Trophoblast cell (in vitro differentiated cells and primary cell): ENCODE measurements around the gene OAF. TPM values are rescaled to one million over a fixed set of nuclear protein-coding genes. Genes with fewer than 3 reads are reported as not detected.
A peak's percentile ranks its signal among the peaks of the same experiment; 100 is the strongest.

Experiments used
- DNase-seq, 2 donors: peaks; one replicate each; pipeline ENCODE4 v3.0.0-alpha.2; 2016
- H2AFZ ChIP-seq: 2 replicates; pipeline ENCODE4 v1.6.1; 2013; ENCODE audit warnings: low read length, moderate library complexity, mild to moderate bottlenecking; ENCODE audit not compliant: insufficient read depth, poor library complexity
- H2AK5ac ChIP-seq: 2 replicates; pipeline ENCODE4 v1.6.1; 2013; ENCODE audit warnings: mild to moderate bottlenecking, low read length
- H2BK120ac ChIP-seq: 2 replicates; pipeline ENCODE4 v1.6.1; 2013; ENCODE audit warnings: low read length, mild to moderate bottlenecking, moderate library complexity; ENCODE audit not compliant: insufficient read depth, poor library complexity
- H2BK12ac ChIP-seq: 2 replicates; pipeline ENCODE4 v1.6.1; 2013; ENCODE audit warnings: mild to moderate bottlenecking, low read length, moderate library complexity
- H2BK5ac ChIP-seq: 2 replicates; pipeline ENCODE4 v1.6.1; 2013; ENCODE audit warnings: low read length, low read depth, moderate library complexity, mild to moderate bottlenecking; ENCODE audit not compliant: poor library complexity
- H3K14ac ChIP-seq: 2 replicates; pipeline ENCODE4 v1.6.1; 2013; ENCODE audit warnings: mild to moderate bottlenecking, low read length
- H3K18ac ChIP-seq: 2 replicates; pipeline ENCODE4 v1.6.1; 2013; ENCODE audit warnings: mild to moderate bottlenecking, low read length
- H3K23ac ChIP-seq: 2 replicates; pipeline ENCODE4 v1.6.1; 2013; ENCODE audit warnings: low read length
- H3K27ac ChIP-seq: 2 replicates; pipeline ENCODE4 v1.5.1; 2013; ENCODE audit warnings: low read depth, mild to moderate bottlenecking, inconsistent platforms, low read length, moderate library complexity
- H3K27me3 ChIP-seq: 2 replicates; pipeline ENCODE4 v1.6.1; 2013; ENCODE audit warnings: inconsistent platforms, mild to moderate bottlenecking, low read length, moderate library complexity; ENCODE audit not compliant: insufficient read depth
- H3K36me3 ChIP-seq, 2 experiments: 1 replicate in 1 of 2; 2 replicates in 1 of 2; pipeline ENCODE4 v1.6.1; 2013; ENCODE audit warnings: low read length in 2 of 2, mild to moderate bottlenecking in 2 of 2, moderate library complexity in 1 of 2; ENCODE audit not compliant: insufficient read depth in 2 of 2, control insufficient read depth in 1 of 2
- H3K4ac ChIP-seq: 2 replicates; pipeline ENCODE4 v1.6.1; 2013; ENCODE audit warnings: low read depth, mild to moderate bottlenecking, low read length, moderate library complexity
- H3K4me1 ChIP-seq, 2 experiments: 1 replicate in 1 of 2; 2 replicates in 1 of 2; pipeline ENCODE4 v1.6.1; 2013; ENCODE audit warnings: low read length in 2 of 2, mild to moderate bottlenecking in 2 of 2, moderate library complexity in 1 of 2; ENCODE audit not compliant: insufficient read depth in 2 of 2, control insufficient read depth in 1 of 2
- H3K4me2 ChIP-seq: 2 replicates; pipeline ENCODE4 v1.6.1; 2013; ENCODE audit warnings: inconsistent platforms, mild to moderate bottlenecking, low read length, moderate library complexity
- H3K4me3 ChIP-seq: 2 replicates; pipeline ENCODE4 v1.5.1; 2013; ENCODE audit warnings: mild to moderate bottlenecking, low read depth, low read length, inconsistent platforms
- H3K79me1 ChIP-seq: one replicate; pipeline ENCODE4 v1.6.1; 2013; ENCODE audit warnings: low read length
- H3K79me2 ChIP-seq: 2 replicates; pipeline ENCODE4 v1.6.1; 2013; ENCODE audit warnings: low read length, mild to moderate bottlenecking; ENCODE audit not compliant: control insufficient read depth, insufficient read depth, poor library complexity
- H3K9ac ChIP-seq: 2 replicates; pipeline ENCODE4 v1.6.1; 2013; ENCODE audit warnings: mild to moderate bottlenecking, low read length
- H3K9me3 ChIP-seq: 2 replicates; pipeline ENCODE4 v1.6.1; 2013; ENCODE audit warnings: low read depth, mild to moderate bottlenecking, control low read depth, inconsistent platforms, low read length; ENCODE audit not compliant: insufficient read depth
- H4K12ac ChIP-seq: 2 replicates; pipeline ENCODE4 v1.6.1; 2013; ENCODE audit warnings: low read depth, mild to moderate bottlenecking, low read length, moderate library complexity
- H4K8ac ChIP-seq: 2 replicates; pipeline ENCODE4 v1.6.1; 2013; ENCODE audit warnings: low read depth, mild to moderate bottlenecking, low read length, moderate library complexity
- H4K91ac ChIP-seq: one replicate; pipeline ENCODE4 v1.6.1; 2013; ENCODE audit warnings: low read depth, mild to moderate bottlenecking, low read length, moderate library complexity
- WGBS: extraction: QIAGEN DNeasy Blood & Tissue Kit; methylation state at CpG from one replicate; pipeline ENCODE4 v1.1.7; 2013; ENCODE audit warnings: missing lambda C conversion rate; ENCODE audit not compliant: insufficient read length, insufficient coverage; ENCODE audit errors: extremely low coverage; 5-methylcytosine and 5-hydroxymethylcytosine counted together
- polyA plus RNA-seq: library from polyadenylated mRNA; stranded (reverse); fragments of 200-250 nt; gene quantifications from 2 replicates; pipeline ENCODE4 v1.2.3, GENCODE V29; 2013

The OAF gene
- polyA plus RNA-seq, result 15.2 and 18.2 TPM in 2 replicates

DNA sequence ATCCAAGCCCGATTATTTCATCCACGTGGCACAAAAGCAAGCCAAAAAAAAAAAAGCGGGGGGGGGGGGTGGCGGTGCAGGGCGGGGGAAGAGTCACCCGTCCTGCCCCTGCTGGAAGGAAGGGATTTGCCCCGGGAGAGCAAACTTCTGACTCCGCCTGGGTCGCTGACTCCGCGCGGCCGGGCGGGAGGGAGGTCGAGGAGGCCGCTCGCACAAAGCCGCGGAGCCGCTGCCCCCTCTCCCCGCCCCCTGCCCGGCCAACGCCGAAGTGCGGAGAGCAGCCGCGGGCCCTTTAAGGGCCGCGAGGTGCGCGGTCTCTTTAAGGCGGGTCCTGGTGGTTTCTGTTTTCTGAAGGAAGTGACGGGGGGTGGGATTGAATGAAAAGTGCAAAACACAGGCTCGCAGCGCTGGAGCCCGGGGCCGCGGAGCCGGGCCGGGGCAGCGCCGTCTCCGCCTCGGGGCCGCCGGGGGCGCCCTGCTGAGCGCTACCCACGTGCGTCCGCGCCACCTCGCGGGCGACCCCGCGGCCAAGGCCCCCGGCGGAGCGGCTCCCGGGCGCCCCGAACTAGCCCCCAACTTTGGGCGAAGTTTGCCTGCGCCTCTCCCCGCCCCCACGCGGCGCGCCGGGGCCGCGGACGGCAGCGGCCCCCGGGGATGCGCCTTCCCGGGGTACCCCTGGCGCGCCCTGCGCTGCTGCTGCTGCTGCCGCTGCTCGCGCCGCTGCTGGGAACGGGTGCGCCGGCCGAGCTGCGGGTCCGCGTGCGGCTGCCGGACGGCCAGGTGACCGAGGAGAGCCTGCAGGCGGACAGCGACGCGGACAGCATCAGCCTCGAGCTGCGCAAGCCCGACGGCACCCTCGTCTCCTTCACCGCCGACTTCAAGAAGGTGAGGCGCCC lies at the start of gene OAF:
Gene OAF, plus strand, starts transcription at position 407 of the 896 bp plus-strand sequence. Its CDS starts 248 bp downstream, at position 655.
- Histone ChIP-seq H3K79me1 (no peaks in the 10 kb centered on the region), H3K4me3 (peak within 1 kb of the TSS; percentile 66), H3K9ac (no peak within 1 kb of the TSS), H3K79me2 (no peaks in the 10 kb centered on the region), H3K4me1 (peaks cover 7 to 14% of the 10 kb centered on the region in 2 experiments), H3K9me3 (peaks cover 2% of the 10 kb centered on the region), H2BK12ac (no peak within 1 kb of the TSS), H4K8ac (peak within 1 kb of the TSS; percentile 28), H3K4me2 (peak within 1 kb of the TSS; percentile 96), H3K18ac (peak within 1 kb of the TSS; percentile 58), H3K23ac (no peak within 1 kb of the TSS), H3K27ac (no peak within 1 kb of the TSS), H3K4ac (no peak within 1 kb of the TSS), H2BK5ac (no peak within 1 kb of the TSS), H4K12ac (no peak within 1 kb of the TSS), H4K91ac (no peak within 1 kb of the TSS), H3K27me3 (peaks cover 37% of the 10 kb centered on the region), H3K14ac (no peak within 1 kb of the TSS), H2AFZ (peak within 1 kb of the TSS; percentile 56), H2BK120ac (no peak within 1 kb of the TSS), H3K36me3 (no peaks in the 10 kb centered on the region), H2AK5ac (no peak within 1 kb of the TSS)
- no CpG with 5 or more reads among the region's 108 CpGs for WGBS
- peak; percentile 59 to 66 for DNase-seq

DNA sequence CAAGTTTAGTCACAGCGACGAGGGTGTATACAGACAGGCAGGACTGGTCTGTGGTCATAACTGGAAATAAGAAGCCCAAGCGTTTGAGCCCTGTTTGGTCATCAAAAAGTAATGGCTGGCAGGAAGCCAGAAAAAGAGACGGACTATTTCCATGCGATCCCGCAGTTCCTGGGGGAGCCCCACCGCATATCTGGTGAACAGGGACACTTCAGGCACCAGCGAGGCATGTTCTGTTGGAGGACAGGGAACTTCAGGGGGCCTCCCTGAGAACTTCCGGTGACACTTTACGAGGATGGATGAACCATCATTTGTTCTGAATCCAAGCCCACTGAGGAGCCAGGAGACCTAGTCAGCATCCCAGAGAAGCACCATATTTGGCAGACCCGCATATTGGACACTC lies 43.2 kb upstream of the OAF start:
- no peaks in the 10 kb centered on the region for H3K36me3 ChIP-seq
- H3K79me2 ChIP-seq, result no peaks in the 10 kb centered on the region
- H4K91ac ChIP-seq, result no peak overlapping the region
- no peak overlapping the region for H4K8ac ChIP-seq
- no peak overlapping the region for H3K27ac ChIP-seq
- no peak overlapping the region for H3K9ac ChIP-seq
- H4K12ac ChIP-seq, result no peak overlapping the region
- H3K79me1 ChIP-seq, result no peaks in the 10 kb centered on the region
- no peak overlapping the region for H3K18ac ChIP-seq
- no CpG with 5 or more reads among the region's 11 CpGs for WGBS
- no peak overlapping the region for H2BK120ac ChIP-seq
- H3K14ac ChIP-seq, result no peak overlapping the region
- H3K23ac ChIP-seq, result no peak overlapping the region
- H3K4me2 ChIP-seq, result no peak overlapping the region
- no peak overlapping the region for H3K4ac ChIP-seq
- peaks cover 1% of the 10 kb centered on the region for H3K9me3 ChIP-seq
- no peak overlapping the region for H2AFZ ChIP-seq
- H2BK5ac ChIP-seq, result no peak overlapping the region
- H2BK12ac ChIP-seq, result no peak overlapping the region
- DNase-seq, result no peak
- peaks cover 7% of the 10 kb centered on the region for H3K27me3 ChIP-seq
- H3K4me3 ChIP-seq, result no peak overlapping the region
- H3K4me1 ChIP-seq, result peaks cover 0 to 6% of the 10 kb centered on the region in 2 experiments
- H2AK5ac ChIP-seq, result no peak overlapping the region

DNA sequence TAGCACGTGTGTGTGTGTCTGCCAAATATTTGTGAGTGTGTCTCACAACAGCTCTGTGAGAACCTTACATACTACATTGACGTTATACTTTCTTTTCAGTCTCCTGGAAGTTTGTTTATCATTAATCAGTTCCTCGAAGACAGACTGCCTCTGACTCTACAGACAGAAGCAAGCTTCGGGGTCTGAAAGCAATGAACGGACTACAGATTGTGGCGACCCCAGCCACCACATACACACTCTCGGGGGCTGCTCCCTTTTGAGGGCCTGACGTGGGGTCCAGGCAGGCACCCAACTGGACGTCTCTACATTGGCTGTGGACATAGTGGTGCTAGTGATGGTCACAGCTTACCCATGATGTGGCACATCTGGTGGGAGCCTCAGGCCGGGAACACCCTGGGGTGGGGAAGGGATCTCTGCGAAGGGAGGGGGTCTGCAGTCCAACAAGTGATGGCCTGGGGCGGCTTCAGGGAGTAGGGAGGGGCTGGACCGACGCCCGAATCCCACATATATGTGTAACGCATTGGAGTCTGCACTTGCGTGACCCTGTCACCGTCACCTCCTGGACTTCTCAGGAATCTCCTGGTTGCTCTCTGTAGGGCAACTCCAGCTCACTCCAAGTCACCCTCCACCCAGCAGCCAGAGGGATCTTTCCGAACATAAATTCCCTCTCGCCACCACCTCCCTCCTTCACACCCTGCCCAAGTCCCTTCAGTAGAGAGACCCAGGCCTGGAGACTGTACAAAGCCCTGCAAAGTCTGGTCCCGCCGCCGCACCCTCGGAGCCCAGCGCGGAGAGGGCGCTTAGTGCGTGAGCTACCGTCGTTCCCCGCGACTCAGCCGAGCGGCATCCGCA lies 42.5 kb upstream of the OAF start:
- peak overlapping the region; percentile 83 for H4K8ac ChIP-seq
- no peaks in the 10 kb centered on the region for H3K79me2 ChIP-seq
- H3K9ac ChIP-seq, result peak overlapping the region; percentile 49
- H2BK12ac ChIP-seq, result no peak overlapping the region
- peak overlapping the region; percentile 96 for H3K4me2 ChIP-seq
- peaks cover 1% of the 10 kb centered on the region for H3K9me3 ChIP-seq
- H3K4ac ChIP-seq, result no peak overlapping the region
- no peak overlapping the region for H2BK120ac ChIP-seq
- DNase-seq, result peak; percentile 26 to 52
- H3K79me1 ChIP-seq, result no peaks in the 10 kb centered on the region
- no peaks in the 10 kb centered on the region for H3K36me3 ChIP-seq
- no peak overlapping the region for H3K23ac ChIP-seq
- H2BK5ac ChIP-seq, result no peak overlapping the region
- H3K27me3 ChIP-seq, result peaks cover 7% of the 10 kb centered on the region
- no peak overlapping the region for H4K12ac ChIP-seq
- H3K4me3 ChIP-seq, result peak overlapping the region; percentile 62
- whole genome bisulfite sequencing, result no CpG with 5 or more reads among the region's 35 CpGs
- no peak overlapping the region for H4K91ac ChIP-seq
- H2AFZ ChIP-seq, result peak overlapping the region; percentile 87
- H2AK5ac ChIP-seq, result no peak overlapping the region
- no peak overlapping the region for H3K18ac ChIP-seq
- H3K27ac ChIP-seq, result no peak overlapping the region
- H3K14ac ChIP-seq, result no peak overlapping the region
- H3K4me1 ChIP-seq, result peaks cover 0 to 6% of the 10 kb centered on the region in 2 experiments

DNA sequence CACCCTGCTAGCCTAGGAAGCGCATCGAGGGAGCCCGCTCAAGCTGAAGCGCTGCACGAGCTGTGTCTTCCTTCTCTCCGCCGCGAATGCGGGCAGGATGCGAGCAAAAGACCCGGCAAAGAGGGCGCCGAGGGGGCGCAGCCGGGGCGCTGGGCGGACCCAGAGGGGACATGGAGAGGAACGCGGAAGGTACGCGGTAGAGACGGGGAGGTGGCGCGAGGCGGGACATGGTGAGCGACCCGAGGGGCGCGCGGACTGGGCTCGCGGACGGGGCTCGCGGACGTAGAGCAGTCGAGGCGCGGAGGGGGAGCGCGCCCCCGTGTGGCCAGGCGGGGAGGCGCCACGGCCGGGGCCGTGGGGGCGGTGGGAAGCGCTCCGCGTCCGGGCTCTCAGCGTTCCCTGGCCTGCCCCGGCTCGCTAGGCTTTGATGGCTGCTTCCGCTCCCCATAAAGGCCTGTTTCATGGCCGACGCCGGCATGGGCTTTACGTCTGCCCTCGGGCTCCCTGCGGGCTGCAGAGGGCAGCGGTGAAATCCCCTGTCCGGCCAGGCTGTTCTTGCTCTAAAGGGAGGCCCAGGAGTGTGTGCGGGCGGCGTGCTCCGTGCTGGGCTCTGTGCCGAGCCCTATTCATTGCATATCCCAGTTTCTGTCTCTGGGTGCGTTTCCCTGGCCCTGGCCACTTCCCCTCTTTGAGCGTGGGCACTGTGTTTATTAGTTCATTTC lies 41.7 kb upstream of the OAF start:
- H4K8ac ChIP-seq, result peak overlapping the region; percentile 83
- H3K14ac ChIP-seq, result no peak overlapping the region
- peaks cover 0 to 6% of the 10 kb centered on the region in 2 experiments for H3K4me1 ChIP-seq
- no peak overlapping the region for H2BK120ac ChIP-seq
- H2AK5ac ChIP-seq, result no peak overlapping the region
- H3K27ac ChIP-seq, result no peak overlapping the region
- peaks cover 7% of the 10 kb centered on the region for H3K27me3 ChIP-seq
- H2AFZ ChIP-seq, result peak overlapping the region; percentile 87
- peak overlapping the region; percentile 37 for H2BK12ac ChIP-seq
- H3K18ac ChIP-seq, result no peak overlapping the region
- H3K79me2 ChIP-seq, result no peaks in the 10 kb centered on the region
- no peaks in the 10 kb centered on the region for H3K79me1 ChIP-seq
- peaks cover 1% of the 10 kb centered on the region for H3K9me3 ChIP-seq
- H4K12ac ChIP-seq, result peak overlapping the region; percentile 49
- no CpG with 5 or more reads among the region's 71 CpGs for WGBS
- peak overlapping the region; percentile 96 for H3K4me2 ChIP-seq
- peak overlapping the region; percentile 62 for H3K4me3 ChIP-seq
- H3K4ac ChIP-seq, result no peak overlapping the region
- H3K23ac ChIP-seq, result no peak overlapping the region
- no peaks in the 10 kb centered on the region for H3K36me3 ChIP-seq
- H4K91ac ChIP-seq, result no peak overlapping the region
- peak; percentile 74 to 76 for DNase-seq
- H2BK5ac ChIP-seq, result no peak overlapping the region
- H3K9ac ChIP-seq, result peak overlapping the region; percentile 49
